CD4-positive, alpha-beta T cell (primary cell): ENCODE measurements around the gene DPH7. TPM values are rescaled to one million over a fixed set of nuclear protein-coding genes. Genes with fewer than 3 reads are reported as not detected.
"Not testable (repeated sequence)": the region's sequence is repeated elsewhere in the genome, so short reads cannot be mapped to it uniquely, and the experiment has no call there.

ENCODE experiments used
- ATAC-seq: fragments of 200-7000 bp; cut with Tn5 transposase; one replicate; pipeline ENCODE4 v1.10.0; 2022; ENCODE audit warnings: mild to moderate bottlenecking; ENCODE audit not compliant: poor library complexity
- CTCF ChIA-PET: fragments of 350-600 bp; sonication (Branson Sonifier 250); formaldehyde crosslinking; loops from one replicate; lab custom pipeline; 2021; ENCODE audit warnings: antibody characterized with exemption, inconsistent platforms; lab: Charles Lee
- POLR2A ChIA-PET: fragments of 350-600 bp; sonication (Branson Sonifier 250); formaldehyde crosslinking; loops from one replicate; lab custom pipeline; 2021; ENCODE audit warnings: antibody characterized with exemption, inconsistent platforms; lab: Charles Lee
- DNase-seq, 14 experiments: peaks; one replicate each; pipeline ENCODE4 v3.0.0-alpha.2; 2013 to 2020; ENCODE audit warnings: mixed read lengths in 2 of 14
- H3K27ac ChIP-seq, 2 donors: one replicate each; pipeline versions ENCODE4 v1.5.1 to v1.7.0; 2013; ENCODE audit warnings: low read length in 2 of 2, low read depth in 1 of 2, mild to moderate bottlenecking in 1 of 2
- H3K27me3 ChIP-seq, 2 experiments: 1 replicate in 1 of 2; 2 replicates in 1 of 2; pipeline versions ENCODE4 v1.6.1 to v1.7.0; 2013; ENCODE audit warnings: low read length in 2 of 2, control low read depth in 1 of 2, mild to moderate bottlenecking in 1 of 2, moderate library complexity in 1 of 2; ENCODE audit not compliant: insufficient read depth in 2 of 2, control insufficient read depth in 1 of 2
- H3K36me3 ChIP-seq: one replicate; pipeline ENCODE4 v1.6.1; 2013; ENCODE audit warnings: low read length, control low read depth; ENCODE audit not compliant: insufficient read depth
- H3K4me1 ChIP-seq: one replicate; pipeline ENCODE4 v1.6.1; 2013; ENCODE audit warnings: low read length, control low read depth; ENCODE audit not compliant: insufficient read depth
- H3K4me3 ChIP-seq: one replicate; pipeline ENCODE4 v1.5.1; 2013; ENCODE audit warnings: mild to moderate bottlenecking, low read length, moderate library complexity
- H3K9me3 ChIP-seq, 2 experiments: 1 replicate in 1 of 2; 2 replicates in 1 of 2; pipeline versions ENCODE4 v1.6.1 to v1.7.0; 2013; ENCODE audit warnings: low read length in 2 of 2, mild to moderate bottlenecking in 2 of 2, control low read depth in 1 of 2, moderate library complexity in 1 of 2; ENCODE audit not compliant: control insufficient read depth in 1 of 2, insufficient read depth in 1 of 2
- H3K27ac Mint-ChIP-seq: one replicate; pipeline ENCODE4 v1.8.0; 2020; ENCODE audit warnings: mixed read lengths
- H3K27me3 Mint-ChIP-seq: one replicate; pipeline ENCODE4 v1.8.0; 2021; ENCODE audit warnings: mixed read lengths
- H3K36me3 Mint-ChIP-seq: one replicate; pipeline ENCODE4 v1.8.0; 2021; ENCODE audit warnings: low read depth, mixed read lengths
- H3K4me1 Mint-ChIP-seq: one replicate; pipeline ENCODE4 v1.8.0; 2021; ENCODE audit warnings: low read depth, mixed read lengths
- H3K4me3 Mint-ChIP-seq: one replicate; pipeline ENCODE4 v1.8.0; 2020; ENCODE audit warnings: mild to moderate bottlenecking, mixed read lengths
- H3K9me3 Mint-ChIP-seq: one replicate; pipeline ENCODE4 v1.8.0; 2020; ENCODE audit warnings: mixed read lengths
- intact Hi-C, 2 experiments: fragments of 100-400 bp; cut with DNase I in 1 of 2; cut with micrococcal nuclease in 1 of 2; formaldehyde crosslinking; loops; one replicate each; pipeline versions ENCODE4 v1.15.1 to v1.9.0; 2023 to 2025; cut with DNase I, micrococcal nuclease
- total RNA-seq, 174 experiments: library from RNA in 2 of 174; stranded (reverse) in 2 of 174; gene quantifications; one replicate each; pipeline ENCODE4 v1.2.3 and lab custom pipeline; 2021 to 2026
- TF ChIP-seq, protein P1 (sequence below): fragments of 200-600 bp; IDR thresholded peaks from one replicate; pipeline ENCODE4 v1.8.0; 2022; ENCODE audit warnings: antibody characterized with exemption, mild to moderate bottlenecking

DPH7 gene
- total RNA-seq, 2 experiments from 2014 or later: 36.4 to 36.8 TPM

GRCh38 chr9:137511758-137512463 lies 66.8 kb downstream of the DPH7 start:
- Mint-ChIP-seq H3K9me3 (no peaks in the 10 kb centered on the region), H3K4me3 (no peak overlapping the region)
- CTCF ChIA-PET: no interaction called here

GRCh38 chr9:137511126-137511525 lies 67.6 kb downstream of the DPH7 start:
- CTCF ChIA-PET, H3K27ac ChIP-seq, H3K27ac Mint-ChIP-seq, H3K36me3 ChIP-seq, intact Hi-C loops, H3K4me3 Mint-ChIP-seq, H3K27me3 ChIP-seq, H3K27me3 Mint-ChIP-seq, ATAC-seq, POLR2A ChIA-PET, DNase-seq, H3K4me1 ChIP-seq, H3K36me3 Mint-ChIP-seq, H3K9me3 Mint-ChIP-seq, H3K4me3 ChIP-seq, H3K4me1 Mint-ChIP-seq, H3K9me3 ChIP-seq: not testable (repeated sequence)

More at GRCh38 chr9:137511758-137512463, 66.8 kb downstream of the DPH7 start:
- POLR2A ChIA-PET: no interaction called here
- Mint-ChIP-seq H3K27ac (no peak overlapping the region), H3K36me3 (no peaks in the 10 kb centered on the region), H3K4me1 (peaks cover 4% of the 10 kb centered on the region), H3K27me3 (no peaks in the 10 kb centered on the region)
- Histone ChIP-seq H3K4me3 (no peak overlapping the region), H3K4me1 (no peaks in the 10 kb centered on the region), H3K9me3 (no peaks in the 10 kb centered on the region), H3K36me3 (no peaks in the 10 kb centered on the region), H3K27me3 (no peaks in the 10 kb centered on the region), H3K27ac (no peak overlapping the region)
- TF ChIP-seq, protein P1, sequence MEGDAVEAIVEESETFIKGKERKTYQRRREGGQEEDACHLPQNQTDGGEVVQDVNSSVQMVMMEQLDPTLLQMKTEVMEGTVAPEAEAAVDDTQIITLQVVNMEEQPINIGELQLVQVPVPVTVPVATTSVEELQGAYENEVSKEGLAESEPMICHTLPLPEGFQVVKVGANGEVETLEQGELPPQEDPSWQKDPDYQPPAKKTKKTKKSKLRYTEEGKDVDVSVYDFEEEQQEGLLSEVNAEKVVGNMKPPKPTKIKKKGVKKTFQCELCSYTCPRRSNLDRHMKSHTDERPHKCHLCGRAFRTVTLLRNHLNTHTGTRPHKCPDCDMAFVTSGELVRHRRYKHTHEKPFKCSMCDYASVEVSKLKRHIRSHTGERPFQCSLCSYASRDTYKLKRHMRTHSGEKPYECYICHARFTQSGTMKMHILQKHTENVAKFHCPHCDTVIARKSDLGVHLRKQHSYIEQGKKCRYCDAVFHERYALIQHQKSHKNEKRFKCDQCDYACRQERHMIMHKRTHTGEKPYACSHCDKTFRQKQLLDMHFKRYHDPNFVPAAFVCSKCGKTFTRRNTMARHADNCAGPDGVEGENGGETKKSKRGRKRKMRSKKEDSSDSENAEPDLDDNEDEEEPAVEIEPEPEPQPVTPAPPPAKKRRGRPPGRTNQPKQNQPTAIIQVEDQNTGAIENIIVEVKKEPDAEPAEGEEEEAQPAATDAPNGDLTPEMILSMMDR: no peak
- intact Hi-C loops: no loop called here
- DNase-seq: no peak
- ATAC-seq: no peak

GRCh38 chr9:137509198-137509597 lies 69.5 kb downstream of the DPH7 start:
- H3K27me3 ChIP-seq: no peaks in the 10 kb centered on the region
- ChIA-PET POLR2A (no interaction called here), CTCF (interaction anchor here (1.8 kb wide), 1 partner anchor 15 kb away, joined by 5 read pairs; no protein-coding TSS in a partner anchor)
- no peaks in the 10 kb centered on the region for H3K36me3 ChIP-seq
- Mint-ChIP-seq H3K4me3 (no peak overlapping the region), H3K9me3 (no peaks in the 10 kb centered on the region), H3K27ac (no peak overlapping the region), H3K36me3 (no peaks in the 10 kb centered on the region), H3K27me3 (no peaks in the 10 kb centered on the region), H3K4me1 (peaks cover 4% of the 10 kb centered on the region)
- intact Hi-C loops: no loop called here
- H3K4me1 ChIP-seq: no peaks in the 10 kb centered on the region
- TF ChIP-seq, protein P1: no peak
- H3K9me3 ChIP-seq: peaks cover 0 to 12% of the 10 kb centered on the region in 2 experiments
- H3K27ac ChIP-seq: no peak overlapping the region
- H3K4me3 ChIP-seq: no peak overlapping the region
- no peak for DNase-seq
- ATAC-seq: no peak
